ENCODE data around the gene PGR.
"Not testable (repeated sequence)": the region's sequence is repeated elsewhere in the genome, so short reads cannot be mapped to it uniquely, and the experiment has no call there.

PGR gene

GRCh38 chr11:101063706-101064105 is 65.9 kb downstream of the PGR start:
- no peak for DNase-seq

- no peak for DNase-seq
Measured at GRCh38 chr11:101061606-101062005, 68.0 kb downstream of the PGR start.

GRCh38 chr11:101059331-101059730 is 70.3 kb downstream of the PGR start:
- DNase-seq = no peak

- no peak for DNase-seq
Measured at GRCh38 chr11:101053492-101053891, 76.1 kb downstream of the PGR start.

GRCh38 chr11:101051677-101052076 is 77.9 kb downstream of the PGR start:
- no peak for DNase-seq

- DNase-seq = no peak
Measured at GRCh38 chr11:101049813-101050212, 79.8 kb downstream of the PGR start.

GRCh38 chr11:101049123-101049522 is 80.5 kb downstream of the PGR start:
- DNase-seq = no peak

GRCh38 chr11:101048479-101048878 is 81.1 kb downstream of the PGR start:
- DNase-seq = no peak

- DNase-seq = no peak
Measured at GRCh38 chr11:101046947-101047346, 82.7 kb downstream of the PGR start.

GRCh38 chr11:101045415-101045814 is 84.2 kb downstream of the PGR start:
- no peak for DNase-seq

- DNase-seq = no peak
Measured at GRCh38 chr11:101043940-101044339, 85.7 kb downstream of the PGR start.

GRCh38 chr11:101035872-101036271 is 93.7 kb downstream of the PGR start:
- no peak for DNase-seq

- no peak for DNase-seq
Measured at GRCh38 chr11:101034076-101034475, 95.5 kb downstream of the PGR start.

GRCh38 chr11:101032991-101033390 is 96.6 kb downstream of the PGR start:
- DNase-seq = no peak

- no peak for DNase-seq
Measured at GRCh38 chr11:101031713-101032112, 97.9 kb downstream of the PGR start.

GRCh38 chr11:101030692-101031091 is 98.9 kb downstream of the PGR start:
- DNase-seq = no peak

- DNase-seq = no peak
Measured at GRCh38 chr11:101030015-101030414, 99.6 kb downstream of the PGR start.

GRCh38 chr11:101028644-101029043 is 101.0 kb downstream of the PGR start:
- DNase-seq = no peak

GRCh38 chr11:101022256-101022655 is 107.4 kb downstream of the PGR start:
- DNase-seq = no peak

- no peak for DNase-seq
Measured at GRCh38 chr11:101019870-101020269, 109.7 kb downstream of the PGR start.

GRCh38 chr11:101014600-101015285 is 114.9 kb downstream of the PGR start:
- DNase-seq = no peak

GRCh38 chr11:101013702-101014101 is 115.9 kb downstream of the PGR start:
- DNase-seq = not testable (repeated sequence)

GRCh38 chr11:101011881-101012280 is 117.7 kb downstream of the PGR start:
- no peak for DNase-seq

- DNase-seq = no peak
Measured at GRCh38 chr11:101010899-101011298, 118.7 kb downstream of the PGR start.

GRCh38 chr11:101009690-101010055 is 119.9 kb downstream of the PGR start:
- DNase-seq = no peak

Measured in hippocampal formation (tissue), 2 donors.